Panc1 (cell line): ENCODE measurements around the gene ZNF407. TPM values are rescaled to one million over a fixed set of nuclear protein-coding genes. Genes with fewer than 3 reads are reported as not detected.

Experiments
- ATAC-seq: fragments of 200-7000 bp; cut with Tn5 transposase; 2 replicates; pipeline ENCODE4 v1.9.1; 2020; ENCODE audit warnings: mild to moderate bottlenecking, moderate library complexity
- BruUV-seq: library from RNA; stranded (reverse); fragments of 400-500 nt; replicated peaks from 2 replicates; lab custom pipeline; 2021; lab: Mats Ljungman, UMichigan
- CTCF ChIA-PET: fragments of 300-600 bp; sonication (Branson Sonifier 250); formaldehyde crosslinking; loops from one replicate; lab custom pipeline; 2022; ENCODE audit warnings: antibody characterized with exemption; lab: Charles Lee
- POLR2A ChIA-PET: fragments of 300-600 bp; sonication (Branson Sonifier 250); formaldehyde crosslinking; loops from one replicate; lab custom pipeline; 2022; ENCODE audit warnings: antibody characterized with exemption; lab: Charles Lee
- DNase-seq: peaks from one replicate; pipeline ENCODE4 v3.0.0-alpha.2; 2010; ENCODE audit warnings: low read depth, low spot score
- H3K27ac ChIP-seq: 2 replicates; pipeline ENCODE4 v1.5.1; 2011; ENCODE audit warnings: mild to moderate bottlenecking, low read length, inconsistent platforms
- H3K27me3 ChIP-seq: fragments of 200-500 bp; sonication (Bioruptor generic); 2 replicates; pipeline ENCODE4 v1.6.0; 2014; ENCODE audit warnings: low read length, inconsistent platforms; ENCODE audit not compliant: control insufficient read depth, insufficient read depth
- H3K36me3 ChIP-seq: fragments of 200-500 bp; sonication (Bioruptor generic); 2 replicates; pipeline ENCODE4 v1.5.1; 2014; ENCODE audit warnings: inconsistent platforms, mild to moderate bottlenecking, low read length, moderate library complexity; ENCODE audit not compliant: control insufficient read depth, insufficient read depth
- H3K4me1 ChIP-seq: 2 replicates; pipeline ENCODE4 v1.5.1; 2011; ENCODE audit warnings: inconsistent platforms, mild to moderate bottlenecking, low read length, moderate library complexity; ENCODE audit not compliant: control insufficient read depth, insufficient read depth
- H3K4me3 ChIP-seq, 2 experiments: 2 replicates each; pipeline ENCODE4 v1.5.1; 2011 to 2012; ENCODE audit warnings: low read depth in 2 of 2, low read length in 2 of 2, mild to moderate bottlenecking in 2 of 2, inconsistent platforms in 1 of 2, moderate library complexity in 1 of 2
- H3K9me3 ChIP-seq: fragments of 200-500 bp; sonication (Bioruptor generic); 2 replicates; pipeline ENCODE4 v1.5.1; 2014; ENCODE audit warnings: low read depth, mild to moderate bottlenecking, inconsistent platforms, low read length, moderate library complexity; ENCODE audit not compliant: control insufficient read depth, insufficient read depth
- CTCF ChIP-seq: fragments of 450-650 bp; IDR thresholded peaks from 2 replicates; pipeline ENCODE4 v1.5.1; 2017; ENCODE audit warnings: mild to moderate bottlenecking
- POLR2AphosphoS5 ChIP-seq: IDR thresholded peaks from 2 replicates; pipeline ENCODE4 v1.6.1; 2012; ENCODE audit warnings: mild to moderate bottlenecking, low read depth, low read length, moderate library complexity
- REST ChIP-seq, 2 experiments: IDR thresholded peaks; 2 replicates each; pipeline ENCODE4 v1.6.1; 2011 to 2012; ENCODE audit warnings: low read depth in 2 of 2, control low read depth in 1 of 2, low read length in 1 of 2, mild to moderate bottlenecking in 1 of 2, moderate library complexity in 1 of 2; ENCODE audit not compliant: insufficient read depth in 1 of 2
- SIN3A ChIP-seq: IDR thresholded peaks from 2 replicates; pipeline ENCODE4 v1.6.1; 2012; ENCODE audit warnings: low read depth, mild to moderate bottlenecking, low read length, moderate library complexity, borderline replicate concordance; ENCODE audit not compliant: insufficient read depth
- TCF7L2 ChIP-seq: IDR thresholded peaks from 2 replicates; pipeline ENCODE4 v1.6.1; 2011; ENCODE audit warnings: mild to moderate bottlenecking, low read depth, low read length, inconsistent platforms
- in situ Hi-C: cut with HindIII; loops from 2 replicates; pipeline ENCODE4 v1.10.0; 2016; ENCODE audit warnings: low sequenced_read_pairs, low pct_unique_long_range_greater_than_20kb
- intact Hi-C: fragments of 100-400 bp; cut with micrococcal nuclease; formaldehyde crosslinking; loops from one replicate; pipeline ENCODE4 v1.10.0; 2022; ENCODE audit not compliant: unreplicated experiment
- total RNA-seq: library from RNA; stranded (reverse); gene quantifications from one replicate; pipeline ENCODE4 v1.2.1, GENCODE V29; 2021; ENCODE audit not compliant: unreplicated experiment

Gene ZNF407
- total RNA-seq, 1 experiment from 2014 or later = 16.8 TPM

- ChIA-PET POLR2A (interaction anchor here (0.6 kb wide), 1 partner anchor 1604 kb away, joined by 3 read pairs; no protein-coding TSS in a partner anchor), CTCF (no interaction called here)
- Histone ChIP-seq H3K9me3 (no peaks in the 10 kb centered on the region), H3K36me3 (no peaks in the 10 kb centered on the region), H3K4me3 (no peak overlapping the region), H3K4me1 (no peaks in the 10 kb centered on the region), H3K27ac (no peak overlapping the region), H3K27me3 (no peaks in the 10 kb centered on the region)
- TF ChIP-seq CTCF = no peak
- TF ChIP-seq TCF7L2 = no peak
- no peak for TF ChIP-seq REST (IDR thresholded peaks at IDR 0.05; ENCODE audit: insufficient read depth in 1 of 2, low read depth in 2 of 2, low read length in 1 of 2)
- TF ChIP-seq POLR2AphosphoS5 = no peak
- TF ChIP-seq SIN3A = no peak
- intact Hi-C loops = loop anchor here (5.0 to 10.0 kb wide), 2 partner anchors 146 to 389 kb away; no protein-coding TSS in a partner anchor
- DNase-seq (no peak), ATAC-seq (no peak)
- no TSS peak for BruUV-seq
- in situ Hi-C loops = no loop called here
These were observed 445.8 kb downstream of the ZNF407 start for GRCh38 chr18:75043478-75043877.

- H3K9me3 ChIP-seq = no peaks in the 10 kb centered on the region
- no peak for ATAC-seq
- H3K27ac ChIP-seq = no peak overlapping the region
- DNase-seq = no peak
- no peaks in the 10 kb centered on the region for H3K36me3 ChIP-seq
- POLR2A ChIA-PET = interaction anchor here (0.6 kb wide), 2 partner anchors 213 to 1603 kb away, joined by 3 read pairs; no protein-coding TSS in a partner anchor
- intact Hi-C loops = loop anchor here (5.0 to 10.0 kb wide), 2 partner anchors 147 to 389 kb away; no protein-coding TSS in a partner anchor
- H3K4me3 ChIP-seq = no peak overlapping the region
- no TSS peak for BruUV-seq
- TF ChIP-seq SIN3A (no peak), CTCF (no peak), TCF7L2 (no peak), POLR2AphosphoS5 (no peak), REST (IDR thresholded peaks at IDR 0.05; ENCODE audit: insufficient read depth in 1 of 2, low read depth in 2 of 2, low read length in 1 of 2) (no peak)
- no peaks in the 10 kb centered on the region for H3K27me3 ChIP-seq
- CTCF ChIA-PET = no interaction called here
- H3K4me1 ChIP-seq = no peaks in the 10 kb centered on the region
- in situ Hi-C loops = no loop called here
These were observed 446.6 kb downstream of the ZNF407 start for GRCh38 chr18:75044296-75044695.
